Adrenal gland (tissue), 12 donors: ENCODE results near the gene SCYGR4. TPM values are rescaled to one million over a fixed set of nuclear protein-coding genes. Genes with fewer than 3 reads are reported as not detected.

ENCODE experiments used
- DNase-seq, 7 donors: peaks; one replicate each; pipeline ENCODE4 v3.0.0-alpha.2; 2019 to 2020
- H3K27ac ChIP-seq, 5 donors: fragments of 200-600 bp; sonication (generic) in 4 of 5; 1 replicate in 3 of 5; 2 replicates in 2 of 5; pipeline versions ENCODE4 v1.5.1 to v1.8.0; 2016 to 2020; ENCODE audit warnings: mild to moderate bottlenecking in 1 of 5
- H3K27me3 ChIP-seq: fragments of 200-600 bp; 2 replicates; pipeline ENCODE4 v1.8.0; 2021
- H3K36me3 ChIP-seq, 2 donors: fragments of 200-600 bp; replicated peaks in 1 of 2; 1 replicate in 1 of 2; 2 replicates in 1 of 2; pipeline versions ENCODE4 v1.5.1 to v1.8.0; 2018 to 2022
- H3K4me1 ChIP-seq, 2 donors: fragments of 200-600 bp; replicated peaks in 1 of 2; 1 replicate in 1 of 2; 2 replicates in 1 of 2; pipeline versions ENCODE4 v1.5.1 to v1.8.0; 2018 to 2021
- H3K4me3 ChIP-seq, 4 donors: fragments of 200-600 bp; sonication (generic) in 3 of 4; one replicate each; pipeline ENCODE4 v1.5.1; 2016 to 2018
- H3K9me3 ChIP-seq, 3 donors: fragments of 200-600 bp; sonication (generic) in 1 of 3; replicated peaks in 1 of 3; 1 replicate in 2 of 3; 2 replicates in 1 of 3; pipeline versions ENCODE4 v1.5.1 to v1.8.0; 2016 to 2021
- POLR2A ChIP-seq, 2 donors: fragments of 450-650 bp; IDR thresholded peaks; one replicate each; pipeline ENCODE4 v1.6.1; 2017; ENCODE audit warnings: antibody characterized with exemption in 2 of 2, mild to moderate bottlenecking in 2 of 2, moderate library complexity in 1 of 2
- WGBS, 4 donors: extraction: QIAGEN DNeasy Blood & Tissue Kit in 2 of 4; methylation state at CpG; one replicate each; pipeline versions ENCODE4 v1.1.5 to v1.1.7; 2013 to 2017; 5-methylcytosine and 5-hydroxymethylcytosine counted together
- intact Hi-C, 2 donors: fragments of 100-400 bp; cut with DNase I; formaldehyde crosslinking; loops; one replicate each; pipeline versions ENCODE4 v1.14.1 to v1.15.0; 2022 to 2023
- polyA plus RNA-seq, 3 donors: library from polyadenylated mRNA; stranded (reverse); fragments of 200-250 nt in 2 of 3; fragments of 350-450 nt in 1 of 3; fragmentation: Illumina TruSeq in 1 of 3; extraction: RNeasy Lipid Tissue Mini Kit (QIAGEN cat#74804) in 1 of 3; gene quantifications; one replicate each; pipeline ENCODE4 v1.2.3, GENCODE V29; 2013 to 2014
- total RNA-seq, 9 donors: library from RNA; depleted of rRNA in 4 of 9; stranded (reverse); fragments of >200 nt in 4 of 9; fragments of 120-200 nt in 1 of 9; fragmentation: NEBNext Ultra II Directional in 1 of 9; extraction: Animal tissue kit (Norgen Biotek cat#: 25700) in 1 of 9; gene quantifications; one replicate each; pipeline versions ENCODE4 v1.1.0 to v1.2.4, GENCODE V29; 2013 to 2023
- TF ChIP-seq, protein P1 (sequence below), 6 experiments: fragments of 450-650 bp in 4 of 6; fragments of 200-600 bp in 2 of 6; sonication (generic) in 1 of 6; IDR thresholded peaks; 1 replicate in 5 of 6; 2 replicates in 1 of 6; pipeline versions ENCODE4 v1.5.1 to v1.8.0; 2016 to 2021; ENCODE audit warnings: antibody characterized with exemption in 6 of 6, mild to moderate bottlenecking in 2 of 6, moderate library complexity in 1 of 6
- donor health status: healthy with polysubstance abuse.
- donor health status: Bipolar disorder and iron deficiency.
- donor health status: DM: yes; HTN: yes; CAD: no.
- donor health status: DM: no; HTN: no; CAD: no.
- donor health status: DM: no; HTN: no; CAD: no.
- donor health status: DM: yes; HTN: yes; CAD: no.

SCYGR4 gene
- total and polyA plus RNA-seq, 12 donors: not detected

DNA sequence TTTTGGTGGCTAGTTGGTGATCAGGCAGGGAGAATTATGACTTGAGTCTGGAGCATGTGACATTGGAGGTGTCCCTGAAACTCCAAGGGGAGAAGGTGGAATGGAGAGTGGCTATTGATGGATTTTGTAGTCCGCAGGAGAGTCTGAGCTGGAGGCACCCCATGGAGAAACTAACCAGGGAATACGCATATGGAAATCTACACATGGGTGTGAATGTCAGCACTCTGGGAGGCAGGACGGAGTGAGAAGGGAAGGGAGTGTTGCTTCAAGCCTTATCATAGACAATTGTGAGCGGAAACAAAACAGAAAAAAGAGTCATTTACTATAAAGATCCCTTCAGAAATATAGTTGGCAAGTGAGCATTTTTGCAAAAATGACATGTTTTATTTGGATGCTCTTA lies 667 bp upstream of the SCYGR4 start:
- intact Hi-C loops: no loop called here
- H3K4me1 ChIP-seq: no peaks in the 10 kb centered on the region
- no peaks in the 10 kb centered on the region for H3K27me3 ChIP-seq
- no peak overlapping the region for H3K4me3 ChIP-seq
- 60 to 71% (median 62%) methylated on average over 4 of the region's 4 CpGs for WGBS, 4 donors
- H3K36me3 ChIP-seq: no peaks in the 10 kb centered on the region
- no peak overlapping the region for H3K27ac ChIP-seq
- no peaks in the 10 kb centered on the region for H3K9me3 ChIP-seq
- TF ChIP-seq, protein P1, sequence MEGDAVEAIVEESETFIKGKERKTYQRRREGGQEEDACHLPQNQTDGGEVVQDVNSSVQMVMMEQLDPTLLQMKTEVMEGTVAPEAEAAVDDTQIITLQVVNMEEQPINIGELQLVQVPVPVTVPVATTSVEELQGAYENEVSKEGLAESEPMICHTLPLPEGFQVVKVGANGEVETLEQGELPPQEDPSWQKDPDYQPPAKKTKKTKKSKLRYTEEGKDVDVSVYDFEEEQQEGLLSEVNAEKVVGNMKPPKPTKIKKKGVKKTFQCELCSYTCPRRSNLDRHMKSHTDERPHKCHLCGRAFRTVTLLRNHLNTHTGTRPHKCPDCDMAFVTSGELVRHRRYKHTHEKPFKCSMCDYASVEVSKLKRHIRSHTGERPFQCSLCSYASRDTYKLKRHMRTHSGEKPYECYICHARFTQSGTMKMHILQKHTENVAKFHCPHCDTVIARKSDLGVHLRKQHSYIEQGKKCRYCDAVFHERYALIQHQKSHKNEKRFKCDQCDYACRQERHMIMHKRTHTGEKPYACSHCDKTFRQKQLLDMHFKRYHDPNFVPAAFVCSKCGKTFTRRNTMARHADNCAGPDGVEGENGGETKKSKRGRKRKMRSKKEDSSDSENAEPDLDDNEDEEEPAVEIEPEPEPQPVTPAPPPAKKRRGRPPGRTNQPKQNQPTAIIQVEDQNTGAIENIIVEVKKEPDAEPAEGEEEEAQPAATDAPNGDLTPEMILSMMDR (IDR thresholded peaks at IDR 0.05): no peak
- TF ChIP-seq POLR2A (IDR thresholded peaks at IDR 0.05): no peak
- no peak for DNase-seq

GRCh38 chr2:227623226-227623625 lies 5.9 kb downstream of the SCYGR4 start:
- intact Hi-C loops: no loop called here
- Histone ChIP-seq H3K27me3 (no peaks in the 10 kb centered on the region), H3K9me3 (no peaks in the 10 kb centered on the region), H3K36me3 (no peaks in the 10 kb centered on the region), H3K4me1 (no peaks in the 10 kb centered on the region), H3K4me3 (no peak overlapping the region), H3K27ac (no peak overlapping the region)
- no peak for TF ChIP-seq POLR2A (IDR thresholded peaks at IDR 0.05)
- TF ChIP-seq, protein P1 (IDR thresholded peaks at IDR 0.05): no peak
- DNase-seq: no peak

GRCh38 chr2:227625420-227625819 lies 8.1 kb downstream of the SCYGR4 start:
- no peak for DNase-seq
- no peaks in the 10 kb centered on the region for H3K4me1 ChIP-seq
- intact Hi-C loops: no loop called here
- WGBS, 4 donors: 52 to 70% (median 61%) methylated on average over 2 of the region's 2 CpGs
- no peak overlapping the region for H3K4me3 ChIP-seq
- no peak overlapping the region for H3K27ac ChIP-seq
- no peak for TF ChIP-seq POLR2A (IDR thresholded peaks at IDR 0.05)
- TF ChIP-seq, protein P1 (IDR thresholded peaks at IDR 0.05): no peak
- no peaks in the 10 kb centered on the region for H3K9me3 ChIP-seq
- H3K36me3 ChIP-seq: no peaks in the 10 kb centered on the region
- no peaks in the 10 kb centered on the region for H3K27me3 ChIP-seq

DNA sequence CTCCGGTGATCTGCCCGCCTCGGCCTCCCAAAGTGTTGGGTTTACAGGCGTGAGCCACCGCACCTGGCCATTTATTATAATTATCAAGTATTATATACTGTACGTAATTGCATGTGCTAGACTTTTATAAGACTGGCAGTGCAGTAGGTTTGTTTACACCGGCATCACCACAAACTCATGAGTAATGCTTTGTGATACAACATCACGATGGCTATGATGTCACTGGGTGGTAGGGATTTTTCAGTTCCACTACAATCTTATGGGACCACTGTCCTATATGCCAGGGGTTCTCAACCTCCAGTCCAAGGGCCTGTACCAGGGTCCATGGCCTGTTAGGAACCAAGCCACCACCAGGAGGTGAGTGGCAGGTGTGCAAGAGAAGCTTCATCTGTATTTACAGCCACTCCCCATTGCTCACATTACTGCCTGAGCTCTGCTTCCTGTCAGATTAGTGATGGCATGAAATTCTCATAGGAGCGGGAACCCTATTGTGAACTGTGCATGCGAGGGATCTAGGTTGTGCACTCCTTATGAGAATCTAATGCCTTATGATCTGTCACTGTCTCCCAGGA lies 9.4 kb downstream of the SCYGR4 start:
- no peak for DNase-seq
- no peaks in the 10 kb centered on the region for H3K27me3 ChIP-seq
- H3K36me3 ChIP-seq: no peaks in the 10 kb centered on the region
- no peaks in the 10 kb centered on the region for H3K9me3 ChIP-seq
- TF ChIP-seq, protein P1 (IDR thresholded peaks at IDR 0.05): no peak
- no peak for TF ChIP-seq POLR2A (IDR thresholded peaks at IDR 0.05)
- whole genome bisulfite sequencing, 4 donors: 88 to 96% (median 94%) methylated on average over 10 of the region's 10 CpGs
- intact Hi-C loops: no loop called here
- H3K27ac ChIP-seq: no peak overlapping the region
- no peak overlapping the region for H3K4me3 ChIP-seq
- no peaks in the 10 kb centered on the region for H3K4me1 ChIP-seq
